ENCODE data around the gene GALNS. TPM values are rescaled to one million over a fixed set of nuclear protein-coding genes. Genes with fewer than 3 reads are reported as not detected.

GALNS gene
- total and polyA plus RNA-seq, 2 donors (not counting 3 experiments of a cell fraction or from before 2014, with no cell fraction given): 21.8 to 40.2 TPM

GRCh38 chr16:88843256-88843655 lies 13.5 kb downstream of the GALNS start:
- no peak overlapping the region for H2AFZ ChIP-seq (ENCODE audit: low read depth, low read length)
- H3K27me3 ChIP-seq (ENCODE audit: control insufficient read depth in 2 of 2, insufficient read depth in 2 of 2, low read length in 2 of 2): no peaks in the 10 kb centered on the region
- H3K27ac ChIP-seq (ENCODE audit: insufficient read depth, low read depth, low read length): no peak overlapping the region
- H3K9ac ChIP-seq (replicated peaks; ENCODE audit: extremely low read depth, insufficient read depth, low read length): no peak overlapping the region
- no peaks in the 10 kb centered on the region for H3K9me3 ChIP-seq (replicated peaks; ENCODE audit: control insufficient read depth, insufficient read depth, low read length)
- dilution Hi-C loops (cut with MboI; ENCODE audit: extremely low pct_ligation_motif_present, low sequenced_read_pairs) (no loop called here), intact Hi-C loops (cut with micrococcal nuclease) (no loop called here)
- H3K36me3 ChIP-seq (ENCODE audit: control insufficient read depth in 2 of 2, extremely low read depth in 1 of 2, insufficient read depth in 2 of 2, low read length in 2 of 2): peaks cover 0 to 12% of the 10 kb centered on the region in 2 experiments
- H3K4me3 ChIP-seq (replicated peaks in 1 of 3; ENCODE audit: insufficient read depth in 1 of 3, low read depth in 1 of 3, low read length in 3 of 3): no peak overlapping the region
- no peaks in the 10 kb centered on the region for H3K9me1 ChIP-seq (replicated peaks; ENCODE audit: control insufficient read depth, extremely low read depth, insufficient read depth, low read length)
- H3K79me2 ChIP-seq (ENCODE audit: control insufficient read depth, insufficient read depth, low read length): no peaks in the 10 kb centered on the region
- DNase-seq (ENCODE audit: low read depth, low spot score): no peak
- H3K4me1 ChIP-seq (ENCODE audit: control insufficient read depth, extremely low read depth, insufficient read depth, low read length): no peaks in the 10 kb centered on the region
- no peak for TF ChIP-seq MAX (IDR thresholded peaks at IDR 0.05; ENCODE audit: insufficient read depth, insufficient read length)
- TF ChIP-seq GATA2 (IDR thresholded peaks at IDR 0.05; ENCODE audit: insufficient read depth, insufficient read length, low read depth, low read length): no peak
- TF ChIP-seq EZH2 (IDR thresholded peaks at IDR 0.05; ENCODE audit: borderline replicate concordance, low read depth, low read length, severe bottlenecking): no peak
- H4K20me1 ChIP-seq (replicated peaks; ENCODE audit: control insufficient read depth, extremely low read depth, insufficient read depth, low read length): no peaks in the 10 kb centered on the region
- no peak for FAIRE-seq
- ChIA-PET POLR2A (no interaction called here), CTCF (no interaction called here)
- BruUV-seq (replicated peaks): no TSS peak
- no peak overlapping the region for H3K4me2 ChIP-seq (ENCODE audit: insufficient read depth, low read length)

DNA sequence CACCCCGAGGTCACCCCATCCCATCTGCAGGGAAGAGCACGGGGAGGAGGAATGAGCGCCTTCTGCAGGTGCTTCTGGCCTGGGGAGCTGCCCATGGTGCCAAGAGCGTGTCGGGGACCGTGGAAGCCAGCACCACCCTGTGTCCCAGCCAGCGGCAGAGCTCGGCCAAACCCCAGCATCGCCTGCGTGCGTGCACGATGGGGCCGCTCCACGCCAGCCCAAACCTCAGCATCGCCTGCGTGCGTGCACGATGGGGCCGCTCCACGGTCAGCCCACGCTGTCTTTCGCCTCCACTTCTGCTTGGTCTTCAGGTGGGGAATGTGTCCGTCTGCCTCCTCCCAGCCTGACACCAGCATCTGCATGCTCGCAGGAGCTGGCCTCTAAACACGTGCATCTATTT lies 13.9 kb downstream of the GALNS start:
- BruUV-seq (replicated peaks): no TSS peak
- Histone ChIP-seq H4K20me1 (replicated peaks; ENCODE audit: control insufficient read depth, extremely low read depth, insufficient read depth, low read length) (no peaks in the 10 kb centered on the region), H3K27me3 (ENCODE audit: control insufficient read depth in 2 of 2, insufficient read depth in 2 of 2, low read length in 2 of 2) (no peaks in the 10 kb centered on the region), H3K9ac (replicated peaks; ENCODE audit: extremely low read depth, insufficient read depth, low read length) (no peak overlapping the region), H3K4me1 (ENCODE audit: control insufficient read depth, extremely low read depth, insufficient read depth, low read length) (no peaks in the 10 kb centered on the region), H2AFZ (ENCODE audit: low read depth, low read length) (no peak overlapping the region), H3K9me3 (replicated peaks; ENCODE audit: control insufficient read depth, insufficient read depth, low read length) (no peaks in the 10 kb centered on the region), H3K27ac (ENCODE audit: insufficient read depth, low read depth, low read length) (no peak overlapping the region), H3K36me3 (ENCODE audit: control insufficient read depth in 2 of 2, extremely low read depth in 1 of 2, insufficient read depth in 2 of 2, low read length in 2 of 2) (peaks cover 0 to 10% of the 10 kb centered on the region in 2 experiments), H3K9me1 (replicated peaks; ENCODE audit: control insufficient read depth, extremely low read depth, insufficient read depth, low read length) (no peaks in the 10 kb centered on the region), H3K4me2 (ENCODE audit: insufficient read depth, low read length) (no peak overlapping the region), H3K79me2 (ENCODE audit: control insufficient read depth, insufficient read depth, low read length) (no peaks in the 10 kb centered on the region), H3K4me3 (replicated peaks in 1 of 3; ENCODE audit: insufficient read depth in 1 of 3, low read depth in 1 of 3, low read length in 3 of 3) (no peak overlapping the region)
- TF ChIP-seq GATA2 (IDR thresholded peaks at IDR 0.05; ENCODE audit: insufficient read depth, insufficient read length, low read depth, low read length) (no peak), FOS (IDR thresholded peaks at IDR 0.05; ENCODE audit: borderline replicate concordance, insufficient read depth, low read length) (no peak), JUN (IDR thresholded peaks at IDR 0.05; ENCODE audit: borderline replicate concordance, insufficient read depth, insufficient read length, low read depth) (no peak)
- no peak for DNase-seq (ENCODE audit: low read depth, low spot score)
- intact Hi-C loops (cut with micrococcal nuclease): no loop called here
- ChIA-PET CTCF (no interaction called here), POLR2A (no interaction called here)
- no peak for FAIRE-seq
- dilution Hi-C loops (cut with MboI; ENCODE audit: extremely low pct_ligation_motif_present, low sequenced_read_pairs): no loop called here
